Nephron progenitor cell (in vitro differentiated cells): ENCODE results near the gene SETD1B.
"Not testable (repeated sequence)": the region's sequence is repeated elsewhere in the genome, so short reads cannot be mapped to it uniquely, and the experiment has no call there.

Experiments used
- DNase-seq: peaks from one replicate; pipeline ENCODE4 v3.0.0; 2021
- H3K27ac Mint-ChIP-seq: 2 replicates; pipeline ENCODE4 v1.8.0; 2021; ENCODE audit warnings: mild to moderate bottlenecking, moderate library complexity, mixed read lengths
- H3K27me3 Mint-ChIP-seq: 2 replicates; pipeline ENCODE4 v1.8.0; 2021; ENCODE audit warnings: mild to moderate bottlenecking, low read depth, mixed read lengths; ENCODE audit not compliant: poor library complexity
- H3K36me3 Mint-ChIP-seq: 2 replicates; pipeline ENCODE4 v1.8.0; 2021; ENCODE audit warnings: low read depth, mixed read lengths
- H3K4me1 Mint-ChIP-seq: 2 replicates; pipeline ENCODE4 v1.8.0; 2021; ENCODE audit warnings: mixed read lengths
- H3K4me3 Mint-ChIP-seq: 2 replicates; pipeline ENCODE4 v1.8.0; 2021; ENCODE audit warnings: mild to moderate bottlenecking, moderate library complexity, mixed read lengths
- H3K9me3 Mint-ChIP-seq: 2 replicates; pipeline ENCODE4 v1.8.0; 2021; ENCODE audit warnings: mild to moderate bottlenecking, moderate library complexity, mixed read lengths
- TF ChIP-seq, protein P1 (sequence below): fragments of 200-600 bp; sonication (generic); IDR thresholded peaks from 2 replicates; pipeline ENCODE4 v1.5.0; 2021; ENCODE audit warnings: antibody characterized with exemption

SETD1B gene

DNA sequence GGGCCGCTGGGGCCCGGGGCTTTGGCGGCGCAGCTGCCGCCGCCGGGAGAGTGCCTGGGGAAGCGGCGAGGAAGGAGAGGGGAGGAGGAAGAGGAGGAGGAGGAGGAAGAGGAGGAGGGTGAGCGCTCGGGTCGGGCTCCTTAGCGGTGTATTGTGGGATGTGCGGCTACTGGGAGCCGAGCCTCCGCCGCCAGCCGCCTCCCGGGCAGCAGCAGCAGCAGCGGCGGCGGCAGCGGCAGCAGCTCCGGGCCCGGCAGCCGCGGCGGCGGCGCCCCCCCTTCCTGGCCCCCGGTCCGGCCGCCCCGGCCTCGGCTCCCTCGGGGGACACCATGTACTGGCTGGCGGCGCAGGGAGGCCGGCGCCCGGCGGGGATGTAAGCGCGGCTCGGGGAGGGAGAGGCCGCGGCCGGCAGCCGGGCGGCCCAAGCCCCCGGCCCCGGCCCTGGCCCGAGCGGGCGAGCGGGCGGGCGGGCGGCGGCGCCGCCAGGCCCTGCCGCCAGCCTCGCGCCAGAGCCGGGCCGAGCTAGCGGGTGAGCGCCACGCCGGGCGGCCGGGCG lies at the start of gene SETD1B:
Gene SETD1B (plus strand): TSS at position 149 of the 556 bp plus-strand sequence. CDS start 729 bp downstream, outside the sequence.
- TF ChIP-seq, protein P1, sequence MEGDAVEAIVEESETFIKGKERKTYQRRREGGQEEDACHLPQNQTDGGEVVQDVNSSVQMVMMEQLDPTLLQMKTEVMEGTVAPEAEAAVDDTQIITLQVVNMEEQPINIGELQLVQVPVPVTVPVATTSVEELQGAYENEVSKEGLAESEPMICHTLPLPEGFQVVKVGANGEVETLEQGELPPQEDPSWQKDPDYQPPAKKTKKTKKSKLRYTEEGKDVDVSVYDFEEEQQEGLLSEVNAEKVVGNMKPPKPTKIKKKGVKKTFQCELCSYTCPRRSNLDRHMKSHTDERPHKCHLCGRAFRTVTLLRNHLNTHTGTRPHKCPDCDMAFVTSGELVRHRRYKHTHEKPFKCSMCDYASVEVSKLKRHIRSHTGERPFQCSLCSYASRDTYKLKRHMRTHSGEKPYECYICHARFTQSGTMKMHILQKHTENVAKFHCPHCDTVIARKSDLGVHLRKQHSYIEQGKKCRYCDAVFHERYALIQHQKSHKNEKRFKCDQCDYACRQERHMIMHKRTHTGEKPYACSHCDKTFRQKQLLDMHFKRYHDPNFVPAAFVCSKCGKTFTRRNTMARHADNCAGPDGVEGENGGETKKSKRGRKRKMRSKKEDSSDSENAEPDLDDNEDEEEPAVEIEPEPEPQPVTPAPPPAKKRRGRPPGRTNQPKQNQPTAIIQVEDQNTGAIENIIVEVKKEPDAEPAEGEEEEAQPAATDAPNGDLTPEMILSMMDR = no peak
- peak; percentile 54 for DNase-seq
- peak within 1 kb of the TSS; percentile 100 for H3K27ac Mint-ChIP-seq
- peaks cover 7% of the 10 kb centered on the region for H3K36me3 Mint-ChIP-seq
- H3K27me3 Mint-ChIP-seq = no peaks in the 10 kb centered on the region
- H3K4me1 Mint-ChIP-seq = peaks cover 40% of the 10 kb centered on the region
- H3K4me3 Mint-ChIP-seq = peak within 1 kb of the TSS; percentile 94
- no peaks in the 10 kb centered on the region for H3K9me3 Mint-ChIP-seq

DNA sequence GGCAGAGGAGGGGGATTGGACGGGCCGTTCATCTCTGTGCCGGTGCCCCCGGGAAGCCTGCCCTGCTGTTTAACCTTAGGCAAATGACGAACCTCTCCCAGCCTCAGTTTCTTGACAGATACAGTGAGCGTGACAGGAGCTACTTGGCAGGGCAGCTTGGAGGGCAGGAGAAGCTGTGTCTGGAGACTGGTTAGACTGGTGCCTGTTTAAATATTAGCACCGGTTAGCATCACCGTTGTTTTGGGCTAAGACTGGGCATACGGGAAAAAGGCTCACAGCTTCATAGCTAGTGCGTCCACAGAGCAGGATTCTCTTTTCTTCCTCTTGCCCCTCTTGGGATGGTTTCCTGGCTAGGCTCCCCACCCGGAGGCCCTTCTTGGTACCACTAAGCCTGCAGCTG lies 49.0 kb upstream of the SETD1B start:
- DNase-seq = no peak
- TF ChIP-seq, protein P1 = no peak
- peaks cover 3% of the 10 kb centered on the region for H3K4me1 Mint-ChIP-seq

DNA sequence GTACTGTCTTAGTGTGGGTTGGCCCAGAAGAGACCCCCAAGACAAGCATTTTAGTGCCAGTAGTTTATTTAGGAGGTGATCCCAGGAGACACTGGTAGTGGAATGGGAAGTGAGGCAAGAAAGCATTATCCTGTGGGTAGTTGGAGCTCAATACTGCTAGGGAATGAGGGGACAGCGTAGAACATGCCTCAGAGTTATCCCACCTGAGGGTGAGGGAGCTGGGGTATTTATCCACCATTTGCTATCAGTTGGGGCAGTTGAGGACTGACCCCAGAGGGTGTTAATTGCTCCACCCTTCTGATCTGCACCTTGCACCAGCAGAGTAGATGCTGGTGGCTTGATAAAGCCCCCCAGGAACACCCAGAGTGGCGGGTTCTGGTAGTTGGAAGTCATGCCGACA lies 48.2 kb upstream of the SETD1B start:
- TF ChIP-seq, protein P1 = no peak
- DNase-seq = no peak
- no peaks in the 10 kb centered on the region for H3K27me3 Mint-ChIP-seq
- H3K27ac Mint-ChIP-seq = no peak overlapping the region
- H3K4me1 Mint-ChIP-seq = peaks cover 3% of the 10 kb centered on the region
- no peaks in the 10 kb centered on the region for H3K9me3 Mint-ChIP-seq
- no peak overlapping the region for H3K4me3 Mint-ChIP-seq
- H3K36me3 Mint-ChIP-seq = peaks cover 16% of the 10 kb centered on the region

More for the DNA sequence above, 49.0 kb upstream of the SETD1B start:
- Mint-ChIP-seq H3K36me3 (peaks cover 13% of the 10 kb centered on the region), H3K27ac (peak overlapping the region; percentile 58), H3K9me3 (no peaks in the 10 kb centered on the region), H3K4me3 (no peak overlapping the region), H3K27me3 (no peaks in the 10 kb centered on the region)

DNA sequence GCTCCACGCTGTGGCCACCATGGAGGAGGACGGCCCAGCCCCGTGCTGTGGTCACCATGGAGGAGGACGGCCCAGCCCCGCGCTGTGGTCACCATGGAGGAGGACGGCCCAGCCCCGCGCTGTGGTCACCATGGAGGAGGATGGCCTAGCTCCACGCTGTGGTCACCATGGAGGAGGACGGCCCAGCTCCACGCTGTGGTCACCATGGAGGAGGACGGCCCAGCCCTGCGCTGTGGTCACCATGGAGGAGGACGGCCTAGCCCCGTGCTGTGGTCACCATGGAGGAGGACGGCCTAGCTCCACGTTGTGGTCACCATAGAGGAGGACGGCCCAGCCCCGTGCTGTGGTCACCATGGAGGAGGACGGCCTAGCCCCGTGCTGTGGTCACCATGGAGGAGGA lies 45.3 kb upstream of the SETD1B start:
- DNase-seq, H3K27me3 Mint-ChIP-seq, H3K9me3 Mint-ChIP-seq, H3K4me3 Mint-ChIP-seq: not testable (repeated sequence)
- peak overlapping the region; percentile 57 for H3K27ac Mint-ChIP-seq
- peaks cover 20% of the 10 kb centered on the region for H3K4me1 Mint-ChIP-seq
- H3K36me3 Mint-ChIP-seq = peaks cover 21% of the 10 kb centered on the region

DNA sequence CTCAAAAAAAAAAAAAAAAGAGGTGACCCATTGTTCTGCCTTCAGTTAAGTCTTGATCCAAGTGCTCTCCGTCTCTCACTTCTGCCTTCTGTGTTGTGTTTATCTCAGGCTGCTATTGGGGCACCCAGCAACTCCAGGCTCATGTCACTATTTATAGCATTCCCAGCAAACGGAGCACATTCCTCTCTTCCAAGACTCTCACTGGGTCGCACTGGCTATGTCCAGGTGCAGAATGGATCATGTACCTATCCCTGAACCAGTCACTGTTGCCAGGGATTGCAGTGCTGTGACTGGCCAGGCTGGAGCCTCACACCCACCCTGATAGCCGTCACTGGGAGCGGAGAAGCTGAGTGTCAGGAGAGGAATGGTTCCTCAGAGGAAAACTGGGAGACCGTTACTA lies 41.5 kb upstream of the SETD1B start:
- H3K27ac Mint-ChIP-seq = peak overlapping the region; percentile 27

DNA sequence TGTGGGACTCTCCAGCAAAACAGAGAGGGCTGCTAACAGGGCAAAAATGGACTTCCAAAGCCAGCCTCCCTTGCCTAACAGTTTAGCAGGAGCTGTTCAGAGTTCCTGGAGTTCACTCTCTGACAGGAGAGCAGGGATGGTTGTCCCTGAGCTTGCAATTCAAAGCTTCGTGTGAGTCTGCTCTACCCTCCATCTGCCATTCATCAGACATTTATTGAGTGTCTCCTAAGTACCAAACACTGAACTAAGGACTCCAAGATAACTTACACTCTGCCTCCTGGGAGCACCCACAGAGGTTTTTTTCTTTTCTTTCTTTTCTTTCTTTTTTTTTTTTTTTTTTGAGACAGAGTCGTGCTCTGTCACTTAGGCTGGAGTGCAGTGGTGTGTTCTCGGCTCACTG lies 39.0 kb upstream of the SETD1B start:
- H3K36me3 Mint-ChIP-seq = peaks cover 8% of the 10 kb centered on the region
- DNase-seq = no peak
- TF ChIP-seq, protein P1 = no peak
- no peaks in the 10 kb centered on the region for H3K27me3 Mint-ChIP-seq
- no peak overlapping the region for H3K4me3 Mint-ChIP-seq
- H3K27ac Mint-ChIP-seq = no peak overlapping the region
- no peaks in the 10 kb centered on the region for H3K9me3 Mint-ChIP-seq
- H3K4me1 Mint-ChIP-seq = peaks cover 50% of the 10 kb centered on the region

More for the DNA sequence above, 41.5 kb upstream of the SETD1B start:
- Mint-ChIP-seq H3K27me3 (no peaks in the 10 kb centered on the region), H3K4me3 (no peak overlapping the region), H3K36me3 (peaks cover 17% of the 10 kb centered on the region), H3K9me3 (no peaks in the 10 kb centered on the region), H3K4me1 (peaks cover 33% of the 10 kb centered on the region)
- no peak for DNase-seq
- TF ChIP-seq, protein P1 = no peak
